ENCODE data around the gene TADA2A.
A peak's percentile ranks its signal among the peaks of the same experiment; 100 is the strongest.

Gene TADA2A

DNA sequence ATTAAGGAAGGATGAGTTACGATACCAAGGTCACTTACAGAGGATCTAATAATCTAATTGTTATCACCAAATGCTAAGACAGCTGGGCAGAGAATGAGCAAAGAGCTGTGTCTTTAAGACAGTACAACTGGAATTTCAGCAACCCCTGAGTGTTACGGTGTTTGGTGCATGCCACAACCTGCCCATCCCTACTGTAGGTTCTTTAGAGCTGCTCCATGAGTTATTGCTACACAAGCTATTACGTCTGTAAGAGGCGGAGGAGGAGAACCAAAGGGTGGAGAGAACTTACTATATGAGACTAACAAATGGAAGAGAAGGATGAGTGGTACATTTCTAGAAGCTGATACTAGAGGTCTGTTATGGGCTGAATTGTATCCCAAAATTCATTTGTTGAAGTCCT, 45.1 kb upstream of the TADA2A start:
- ChIA-PET POLR2A (ENCODE audit: low non-redundant PET) (no interaction called here), CTCF (interaction anchor here (0.6 to 1.7 kb wide), 4 partner anchors 12 to 374 kb away, joined by 3 to 13 read pairs (median 4); no protein-coding TSS in a partner anchor)
- H3K27ac ChIP-seq: peak overlapping the region; percentile 97
- peak; percentile 97 for DNase-seq (ENCODE audit: low spot score)
- no peak for TF ChIP-seq CTCF (conservative IDR thresholded peaks at IDR 0.05; ENCODE audit: low read depth)

DNA sequence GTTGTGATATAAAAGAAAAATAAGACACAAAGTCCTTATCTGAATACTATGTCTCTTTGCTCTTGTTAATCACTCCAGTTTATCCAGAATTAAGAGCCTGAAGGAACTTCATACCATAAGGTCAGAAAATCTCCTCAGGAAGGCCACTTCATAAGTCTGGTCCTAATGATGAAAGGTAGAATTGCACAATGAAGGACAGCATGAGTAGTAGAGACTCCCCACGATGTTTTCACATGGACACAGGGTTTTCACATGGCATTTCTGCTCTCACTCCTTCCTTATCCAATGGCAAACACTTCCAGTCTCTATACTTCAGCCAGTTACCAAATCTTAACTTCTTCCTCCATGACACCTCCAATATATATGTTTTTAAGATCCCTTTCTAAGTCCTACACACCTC, 41.1 kb upstream of the TADA2A start:
- CTCF ChIA-PET: interaction anchor here (0.9 kb wide), 1 partner anchor 8 kb away, joined by 3 read pairs; no protein-coding TSS in a partner anchor
- TF ChIP-seq CTCF (conservative IDR thresholded peaks at IDR 0.05; ENCODE audit: low read depth): no peak

DNA sequence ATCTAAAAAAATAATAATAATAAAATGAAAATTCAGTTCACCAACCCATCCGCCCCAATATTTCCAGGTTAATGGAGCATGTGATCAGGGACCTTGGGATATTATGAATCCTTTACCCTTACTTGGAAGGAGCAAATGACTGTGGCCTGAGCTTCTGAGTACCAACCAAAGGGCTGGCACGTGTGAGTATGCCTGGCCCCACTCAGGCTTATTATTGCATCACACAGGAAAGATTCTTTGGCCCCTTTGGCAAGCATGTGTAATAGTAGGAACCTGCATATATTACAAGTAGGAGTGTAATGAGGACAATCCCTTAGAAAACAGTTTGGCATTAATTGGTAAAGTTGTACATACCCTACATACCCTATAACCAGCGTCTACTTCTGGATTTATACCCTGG, 38.1 kb upstream of the TADA2A start:
- TF ChIP-seq CTCF (conservative IDR thresholded peaks at IDR 0.05; ENCODE audit: low read depth): no peak
- no peak for DNase-seq (ENCODE audit: low spot score)
- ChIA-PET CTCF (no interaction called here), POLR2A (ENCODE audit: low non-redundant PET) (no interaction called here)
- peak overlapping the region; percentile 26; the same call in 1 of the 2 replicates for H3K27ac ChIP-seq

More for the DNA sequence above, 41.1 kb upstream of the TADA2A start:
- POLR2A ChIA-PET (ENCODE audit: low non-redundant PET): no interaction called here
- no peak overlapping the region for H3K27ac ChIP-seq
- DNase-seq (ENCODE audit: low spot score): no peak

DNA sequence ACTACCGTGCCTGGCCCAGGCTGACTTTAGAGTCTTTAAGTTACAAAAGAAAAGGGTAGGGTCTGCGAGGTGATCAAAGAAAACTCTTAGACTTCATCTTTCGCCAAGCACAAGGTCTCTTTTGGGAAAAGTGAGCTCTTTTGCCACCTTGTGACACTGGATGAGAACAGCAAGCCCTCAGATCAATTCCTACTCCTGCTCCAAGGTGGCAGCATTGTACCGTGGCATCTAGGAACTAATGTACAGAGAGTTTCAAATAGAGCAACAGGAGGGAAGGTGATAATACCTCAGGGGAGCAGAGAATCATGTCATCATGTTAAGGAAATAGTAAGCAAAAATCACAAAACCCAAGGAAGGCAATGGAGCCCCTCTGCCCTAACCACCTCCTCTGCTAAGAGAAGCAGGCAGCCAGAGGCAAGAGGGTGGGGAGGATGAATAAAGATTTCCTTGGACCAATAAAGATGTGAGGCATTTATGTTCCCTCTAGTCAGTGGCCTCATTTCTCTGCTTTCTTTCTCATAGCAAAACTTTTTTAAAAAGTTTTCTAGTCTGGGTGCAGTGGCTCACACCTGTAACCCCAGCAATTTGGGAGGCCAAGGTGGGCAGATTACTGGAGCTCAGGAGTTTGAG, 33.0 kb upstream of the TADA2A start:
- DNase-seq (ENCODE audit: low spot score): peak; percentile 78
- TF ChIP-seq CTCF (conservative IDR thresholded peaks at IDR 0.05; ENCODE audit: low read depth): peak; percentile 99
- H3K27ac ChIP-seq: peak overlapping the region; percentile 8; the same call in 1 of the 2 replicates
- CTCF ChIA-PET: interaction anchor here (0.6 to 1.7 kb wide), 26 partner anchors 8 to 762 kb away, joined by 3 to 13 read pairs (median 4); no protein-coding TSS in a partner anchor
- POLR2A ChIA-PET (ENCODE audit: low non-redundant PET): interaction anchor here (0.6 kb wide), 2 partner anchors 25 to 106 kb away, joined by 4 to 7 read pairs; no protein-coding TSS in a partner anchor

GRCh38 chr17:37375706-37376105, 31.0 kb upstream of the TADA2A start, which contains the start of gene C17orf78:
TSS of gene C17orf78 (plus strand) at chr17:37375985. CDS start at chr17:37376093, 108 bp downstream.
- no peak for DNase-seq (ENCODE audit: low spot score)
- no peak within 1 kb of the TSS for H3K27ac ChIP-seq
- no peak for TF ChIP-seq CTCF (conservative IDR thresholded peaks at IDR 0.05; ENCODE audit: low read depth)
- CTCF ChIA-PET: interaction anchor here (0.6 to 0.7 kb wide), 2 partner anchors 12 to 13 kb away, joined by 3 to 4 read pairs; no protein-coding TSS in a partner anchor
- POLR2A ChIA-PET (ENCODE audit: low non-redundant PET): no interaction called here

DNA sequence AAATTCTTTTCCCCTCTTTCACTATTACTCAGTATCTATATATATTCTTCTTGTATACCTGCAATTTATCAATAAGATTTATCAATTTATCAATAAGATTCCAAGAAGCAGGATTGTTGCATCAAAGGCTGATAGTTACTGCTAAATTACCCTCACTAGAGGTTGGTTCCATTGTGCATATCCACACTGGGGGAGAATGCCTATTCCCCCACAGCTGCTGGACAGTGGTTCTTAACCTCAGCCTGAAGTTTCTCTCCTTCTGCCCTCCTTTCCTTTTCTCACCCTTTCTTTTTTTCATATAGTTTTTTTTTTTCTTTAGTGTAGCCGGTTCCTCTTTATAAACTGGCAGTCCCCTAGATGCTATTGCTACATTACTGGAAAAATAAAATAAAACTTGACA, 24.6 kb upstream of the TADA2A start:
- H3K27ac ChIP-seq: no peak overlapping the region
- TF ChIP-seq CTCF (conservative IDR thresholded peaks at IDR 0.05; ENCODE audit: low read depth): no peak
- CTCF ChIA-PET: interaction anchor here (0.6 kb wide), 1 partner anchor 13 kb away, joined by 3 read pairs; no protein-coding TSS in a partner anchor
- POLR2A ChIA-PET (ENCODE audit: low non-redundant PET): no interaction called here
- no peak for DNase-seq (ENCODE audit: low spot score)
